HG02870 (cell line): ENCODE measurements around the gene TUBAL3.

Experiments used
- ATAC-seq: cut with Tn5 transposase; IDR thresholded peaks from one replicate; pipeline ENCODE4 v1.9.1; 2021; ENCODE audit warnings: mild to moderate bottlenecking, moderate library complexity; ENCODE audit not compliant: unreplicated experiment

Gene TUBAL3

DNA sequence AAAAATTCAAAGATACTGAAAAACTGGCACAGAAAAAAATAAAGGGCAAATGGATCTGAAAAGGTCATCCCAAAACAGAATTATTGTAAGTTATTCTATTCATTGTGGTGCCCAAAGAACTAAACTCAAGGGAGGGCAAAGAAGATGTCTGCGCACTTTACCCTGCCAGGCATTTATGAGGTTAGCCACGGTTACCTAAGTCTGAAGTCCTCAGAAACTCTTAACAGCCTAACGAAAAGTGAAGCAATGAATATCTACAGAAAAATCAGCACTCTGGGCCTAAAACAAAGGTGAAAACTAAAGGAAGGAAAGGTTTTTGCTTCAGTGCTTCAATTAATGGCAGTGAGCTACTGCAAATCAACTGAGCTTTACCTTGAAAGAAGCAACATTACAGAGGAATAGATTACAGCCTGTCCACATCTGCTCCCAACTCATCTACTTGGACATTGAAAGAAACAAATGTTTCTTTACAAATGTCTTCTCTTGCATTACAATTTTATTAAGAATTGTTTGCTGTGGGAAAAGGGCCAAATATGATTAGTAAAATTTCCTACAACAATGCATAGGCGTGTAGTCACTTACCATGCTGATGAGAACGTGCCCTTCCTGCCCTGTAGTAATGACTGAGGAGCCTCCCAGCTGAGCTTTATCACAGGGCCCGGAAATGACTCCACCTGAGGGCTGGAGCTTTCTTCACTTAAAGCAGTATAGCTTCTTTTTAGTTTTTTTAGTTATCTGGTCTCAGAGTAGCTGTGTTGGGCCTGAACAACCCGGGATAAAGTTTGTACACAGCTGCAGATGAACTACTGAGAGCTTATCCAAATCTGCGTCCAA is at the start of gene TUBAL3:
TUBAL3 (minus strand) TSS at position 621 of the 834 bp plus-strand sequence; CDS start at position 585, 36 bp downstream.
- ATAC-seq = no peak

DNA sequence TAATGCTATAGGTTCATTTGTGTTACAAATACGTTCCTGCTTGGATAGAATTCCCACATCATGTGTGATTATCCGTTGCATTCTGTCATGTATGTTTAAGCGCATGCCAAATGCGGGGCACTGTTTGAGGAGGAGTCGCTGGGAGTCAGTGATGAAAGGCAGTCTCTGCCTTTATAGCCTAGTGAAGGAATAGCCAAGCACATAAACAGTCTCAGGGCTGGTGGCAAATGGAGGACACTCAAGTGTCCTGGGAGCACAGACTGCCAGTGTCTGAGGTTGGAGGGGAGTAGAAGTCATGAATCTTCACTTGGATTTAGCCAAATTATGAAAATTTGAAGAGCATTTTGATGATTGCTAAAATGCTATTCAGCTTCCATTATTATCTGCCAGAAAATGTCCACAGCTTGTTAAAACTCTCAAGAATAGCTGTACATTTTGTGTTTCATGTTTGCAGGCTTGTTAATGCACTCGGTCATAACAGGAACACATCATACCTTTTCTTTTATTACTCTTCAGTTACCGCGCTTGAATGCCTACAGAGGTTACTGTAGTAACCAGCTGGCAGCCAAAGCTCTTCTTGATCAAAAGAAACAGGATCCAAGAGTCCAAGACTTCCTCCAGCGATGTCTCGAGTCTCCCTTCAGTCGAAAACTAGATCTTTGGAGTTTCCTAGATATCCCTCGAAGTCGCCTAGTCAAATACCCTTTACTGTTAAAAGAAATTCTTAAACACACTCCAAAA is 49.3 kb upstream of the TUBAL3 start:
- ATAC-seq = no peak

GRCh38 chr10:5450605-5451384 is 46.2 kb upstream of the TUBAL3 start:
- no peak for ATAC-seq

- ATAC-seq = no peak
Measured at GRCh38 chr10:5449823-5450222, 45.2 kb upstream of the TUBAL3 start.

GRCh38 chr10:5449227-5449626 is 44.6 kb upstream of the TUBAL3 start:
- no peak for ATAC-seq

DNA sequence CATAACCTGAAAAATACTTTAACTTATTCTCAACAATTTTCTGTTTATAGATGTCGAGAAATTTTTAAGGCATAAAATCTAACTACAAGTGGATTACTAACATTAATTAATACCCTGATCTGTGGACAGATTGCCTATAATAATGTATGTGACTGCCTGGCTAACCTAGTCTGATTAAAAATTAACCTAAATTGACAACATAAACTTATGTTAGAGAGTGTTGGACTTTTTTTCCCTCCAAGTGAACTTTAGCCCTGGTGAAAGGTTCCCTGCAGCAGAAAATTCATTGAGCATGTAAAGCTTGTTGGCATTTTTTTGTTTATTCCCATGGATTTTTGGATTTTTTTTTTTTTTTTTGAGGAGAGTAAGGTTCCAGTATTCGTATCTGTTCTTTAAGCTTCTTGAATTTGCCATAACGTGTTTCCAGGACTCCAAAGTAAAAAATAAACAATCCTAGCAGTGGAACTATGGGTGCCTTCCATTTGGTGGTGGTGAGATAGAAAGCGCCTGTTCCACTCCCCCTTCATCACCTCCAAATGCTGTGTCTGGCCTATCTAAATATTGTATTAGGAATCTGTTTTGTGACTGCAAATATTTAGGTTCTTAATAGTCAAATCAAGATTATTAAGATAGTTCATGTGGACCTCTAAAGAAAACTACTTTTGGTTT is 43.8 kb upstream of the TUBAL3 start:
- ATAC-seq = no peak

- peak; percentile 63 for ATAC-seq
Measured at GRCh38 chr10:5447611-5448071, 43.0 kb upstream of the TUBAL3 start.

DNA sequence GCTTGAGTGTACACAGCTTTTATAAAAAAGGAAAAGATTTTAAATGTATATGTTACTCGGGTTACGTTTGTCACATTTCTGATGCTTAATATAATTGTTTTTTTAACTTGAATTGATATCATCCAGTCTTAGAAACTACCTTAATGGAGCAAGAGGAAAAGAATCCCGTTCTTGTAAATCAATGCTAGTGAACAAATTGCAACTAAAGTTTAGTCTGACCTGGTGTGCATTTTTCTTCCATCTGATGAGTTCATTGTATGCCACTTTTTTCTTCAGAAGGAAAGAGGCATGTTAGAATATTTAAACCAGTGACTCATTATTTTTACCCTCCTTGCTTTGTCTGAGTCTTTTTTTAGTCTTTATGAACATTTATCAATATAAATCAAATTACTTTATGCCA is 42.4 kb upstream of the TUBAL3 start:
- ATAC-seq = no peak

DNA sequence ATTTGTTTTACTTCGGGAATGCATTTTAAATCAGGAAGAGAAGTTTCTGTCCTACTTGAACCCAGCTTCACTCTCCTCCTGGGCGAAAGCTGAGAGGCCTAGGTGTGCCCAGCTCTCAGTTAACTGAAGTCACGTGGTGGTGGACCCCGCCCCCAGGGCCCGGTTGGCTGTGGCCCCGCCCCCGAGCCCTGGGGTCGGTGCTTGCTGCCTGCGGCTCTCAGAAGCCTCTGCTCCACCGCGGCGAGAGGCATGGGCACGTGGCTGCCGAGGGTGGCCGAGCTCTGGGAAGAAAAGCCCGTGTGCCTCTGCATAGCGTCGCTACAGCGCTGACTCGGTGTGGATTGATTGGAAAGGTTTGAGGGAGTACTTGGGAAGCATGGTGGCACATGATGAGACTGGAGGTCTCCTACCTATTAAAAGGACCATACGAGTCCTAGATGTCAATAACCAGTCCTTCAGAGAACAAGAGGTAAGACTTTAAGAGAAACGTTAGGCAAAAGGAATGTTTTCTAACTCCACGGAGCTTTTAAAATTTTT is 41.8 kb upstream of the TUBAL3 start:
- ATAC-seq = no peak

DNA sequence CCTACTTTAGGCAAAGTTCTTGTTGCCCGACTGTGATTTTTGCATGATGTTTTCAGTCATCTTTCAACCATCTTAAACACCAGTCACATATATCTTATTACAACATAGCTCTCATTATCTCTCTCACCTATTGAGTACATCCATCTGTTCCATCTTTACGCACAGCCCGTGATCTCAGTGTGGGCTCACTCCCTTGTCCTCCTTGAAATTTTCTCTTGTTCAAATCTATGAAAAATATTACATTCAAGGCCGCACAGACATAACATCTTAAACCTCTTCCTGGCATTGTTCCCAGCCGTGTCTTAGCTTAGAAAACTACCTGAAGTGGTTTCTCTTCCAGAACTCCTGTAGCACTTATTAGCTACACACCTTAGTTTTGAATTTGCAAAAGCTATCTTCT is 40.4 kb upstream of the TUBAL3 start:
- no peak for ATAC-seq

DNA sequence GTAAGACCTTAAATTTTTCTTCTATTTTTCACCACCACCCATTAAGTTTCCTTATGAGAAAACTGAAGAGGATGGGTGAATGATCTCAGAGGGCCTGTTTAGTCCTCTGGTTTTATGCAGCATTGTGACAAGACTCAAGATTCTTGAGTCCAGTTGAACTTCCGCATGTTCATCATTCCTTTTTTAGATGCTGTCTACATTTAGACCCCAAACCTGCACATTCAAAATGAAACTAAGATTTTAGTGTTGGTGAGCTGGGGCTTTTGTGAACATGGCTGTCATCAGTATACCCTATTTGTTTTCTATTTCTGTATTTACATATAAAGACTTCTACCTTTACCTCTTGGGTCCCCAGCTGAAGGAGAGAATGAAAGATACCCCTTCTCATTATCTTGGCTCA is 38.8 kb upstream of the TUBAL3 start:
- ATAC-seq = peak; percentile 77

DNA sequence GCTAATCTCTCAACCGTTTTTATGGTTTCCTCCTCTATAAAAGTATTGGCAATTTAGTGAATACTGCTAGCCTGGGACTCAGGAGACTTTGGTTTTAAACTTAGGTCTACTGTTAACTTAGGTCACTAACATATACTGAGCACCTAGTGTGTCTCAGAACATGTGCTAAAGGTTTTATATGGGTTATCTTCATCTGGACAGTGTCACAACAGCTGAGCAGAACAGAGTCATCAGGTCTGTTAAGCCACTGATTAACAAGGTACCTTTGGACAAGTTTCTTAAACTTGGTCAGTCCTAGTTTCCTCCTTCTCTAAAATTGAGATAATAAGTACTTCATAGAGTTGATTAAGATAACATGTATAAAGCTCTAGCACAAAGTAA is 38.4 kb upstream of the TUBAL3 start:
- peak; percentile 9 for ATAC-seq

DNA sequence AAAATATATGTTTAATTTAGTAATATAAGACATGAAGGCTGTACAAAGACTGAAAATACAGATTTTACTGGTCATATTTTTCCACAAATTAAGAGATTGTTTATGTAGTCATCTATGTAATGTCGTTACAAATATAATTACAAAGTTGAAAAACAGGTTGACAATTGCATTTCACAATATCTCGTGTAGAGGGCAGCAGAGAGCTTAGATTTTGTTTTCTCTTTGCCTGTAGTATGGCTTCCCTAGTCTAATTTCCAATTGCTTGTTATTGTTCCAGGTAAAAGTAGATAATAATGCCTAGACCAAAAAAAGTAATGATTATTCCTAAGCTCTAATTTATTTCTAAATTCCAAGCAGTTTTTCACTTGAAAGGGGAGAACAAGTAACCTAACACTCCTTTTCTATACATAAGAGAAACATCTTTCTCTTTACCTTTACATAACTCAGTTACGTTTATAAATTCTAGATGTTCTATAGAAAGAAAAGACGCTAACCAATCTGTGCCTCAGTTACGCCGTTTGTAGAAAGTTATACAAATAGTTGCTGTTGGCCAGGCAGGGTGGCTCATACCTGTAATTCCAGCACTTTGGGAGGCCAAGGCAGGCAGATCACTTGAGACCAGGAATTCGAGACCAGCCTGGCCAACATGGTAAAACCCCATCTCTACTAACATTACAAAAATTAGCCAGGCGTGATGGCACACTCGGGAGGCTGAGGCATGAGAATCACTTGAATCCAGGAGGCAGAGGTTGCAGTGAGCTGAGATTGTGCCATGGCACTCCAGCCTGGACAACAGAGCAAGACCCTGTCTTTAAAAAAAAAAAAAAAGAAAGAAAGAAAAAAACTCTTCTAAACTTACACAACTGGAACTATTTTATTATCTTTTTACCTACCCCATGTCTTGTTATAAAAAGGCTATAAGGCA is 37.7 kb upstream of the TUBAL3 start:
- ATAC-seq = no peak

DNA sequence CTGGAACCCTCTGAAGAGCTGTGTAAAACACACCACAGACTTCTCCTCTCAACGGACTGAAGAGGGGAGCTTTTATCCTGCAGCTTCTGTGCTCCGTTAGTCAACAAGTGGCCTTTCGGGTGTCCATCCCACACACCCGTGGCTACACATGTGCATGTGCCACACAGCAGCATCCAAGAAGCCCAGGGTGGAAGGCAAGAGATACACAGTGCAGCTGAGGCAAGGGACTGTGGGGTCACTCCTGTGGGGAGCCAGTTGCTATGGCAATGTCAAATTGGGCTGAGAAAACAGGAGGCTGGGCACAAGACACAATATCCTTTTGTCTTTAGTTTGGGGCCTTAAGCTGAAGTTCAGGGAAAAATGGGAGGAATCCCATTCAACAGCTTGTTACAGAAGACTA is 36.5 kb upstream of the TUBAL3 start:
- no peak for ATAC-seq

DNA sequence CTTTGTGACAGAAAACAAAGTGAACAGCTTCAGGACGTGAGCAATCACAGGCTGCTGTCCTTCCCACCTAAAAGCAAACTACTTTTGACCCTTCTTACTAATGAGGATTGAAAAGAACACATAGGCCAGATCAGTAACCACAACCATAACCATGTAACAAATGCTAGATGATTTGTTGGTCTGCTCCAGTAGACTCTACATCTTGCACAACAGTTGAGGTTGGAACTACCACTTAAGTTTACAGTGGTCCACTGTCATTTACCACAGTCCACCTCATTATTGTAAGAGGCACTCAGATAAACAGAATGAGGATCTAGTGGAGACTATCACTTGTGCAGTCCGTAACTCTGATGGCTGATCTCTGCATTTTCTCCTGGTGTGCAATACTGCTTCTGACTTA is 35.6 kb upstream of the TUBAL3 start:
- ATAC-seq = no peak

DNA sequence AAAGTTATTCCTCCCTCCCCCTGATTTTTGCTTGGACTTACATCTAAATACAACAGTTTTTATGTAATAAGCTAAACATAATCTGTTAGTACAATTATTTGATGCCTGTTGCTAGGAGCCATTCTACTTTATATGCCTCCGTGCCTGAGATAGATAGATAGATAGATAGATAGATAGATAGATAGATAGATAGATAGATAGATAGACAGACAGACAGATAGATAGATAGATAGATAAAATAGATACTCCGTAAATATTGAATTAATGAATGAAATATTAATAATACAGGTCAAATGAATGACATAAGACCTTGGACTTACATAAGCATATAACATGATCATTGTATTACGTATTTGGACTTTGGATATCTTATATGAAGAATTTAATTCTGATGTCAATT is 30.7 kb upstream of the TUBAL3 start:
- no peak for ATAC-seq

- ATAC-seq = peak; percentile 59
Measured at GRCh38 chr10:5434017-5434753, 29.6 kb upstream of the TUBAL3 start.

- no peak for ATAC-seq
Measured at GRCh38 chr10:5433182-5433581, 28.6 kb upstream of the TUBAL3 start.

GRCh38 chr10:5428133-5428532 is 23.5 kb upstream of the TUBAL3 start:
- ATAC-seq = no peak
